ENCODE data around the gene ARHGAP35. TPM values are rescaled to one million over a fixed set of nuclear protein-coding genes. Genes with fewer than 3 reads are reported as not detected.

The ARHGAP35 gene
- total and polyA plus RNA-seq, 10 of the 15 experiments (the other 5 are each of a cell fraction or from before 2014, with no cell fraction given), result 0.85 to 29.9 (median 11.5) TPM

DNA sequence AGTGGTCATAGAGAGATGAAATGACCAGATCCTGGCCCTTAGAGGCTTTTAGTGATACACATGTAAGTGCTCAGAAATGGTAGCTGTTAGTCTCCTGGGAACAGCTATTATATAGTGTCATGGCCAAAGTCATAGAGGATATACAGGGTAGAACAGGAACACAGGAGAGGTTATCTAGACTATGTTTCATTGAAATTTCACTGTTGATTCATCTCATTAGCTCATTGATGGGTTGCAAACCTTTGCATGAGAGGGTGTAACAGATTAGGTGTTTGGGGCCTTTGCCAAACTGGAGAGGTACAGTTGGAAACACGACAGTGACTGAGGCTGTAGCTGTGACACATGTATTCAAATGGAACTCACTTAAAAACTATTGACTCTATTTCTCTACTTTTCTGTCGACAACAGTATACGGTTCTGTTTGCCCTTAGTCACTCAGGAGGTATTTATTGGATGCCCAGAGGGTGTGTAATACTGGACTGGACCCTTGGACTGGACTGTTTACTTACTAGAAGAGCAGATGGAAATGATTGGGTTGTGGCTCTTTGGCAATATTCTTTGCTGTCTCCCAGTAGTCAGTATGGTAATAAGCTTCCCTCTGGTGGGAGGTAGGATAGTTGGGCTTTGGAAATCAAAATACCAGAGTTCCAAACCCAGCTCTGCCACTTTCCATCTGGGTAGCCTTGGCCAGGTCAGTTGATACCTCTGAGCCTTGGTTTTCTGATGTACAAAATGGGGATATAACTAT lies 29.8 kb downstream of the ARHGAP35 start:
- 67% methylated on average over 3 of the region's 3 CpGs for WGBS (ENCODE audit: insufficient coverage, insufficient replicate concordance, low lambda C conversion rate, missing lambda C conversion rate)
- DNase-seq (ENCODE audit: low read depth, low spot score), result no peak
- Histone ChIP-seq H3K79me2 (ENCODE audit: control insufficient read depth, insufficient read depth, low read length) (peaks cover 39% of the 10 kb centered on the region), H4K20me1 (ENCODE audit: control insufficient read depth, insufficient read depth) (no peaks in the 10 kb centered on the region; the same call in 1 of the 2 replicates), H3K27me3 (replicated peaks in 1 of 2; ENCODE audit: control insufficient read depth in 2 of 2, insufficient read depth in 2 of 2, low read length in 1 of 2) (no peaks in the 10 kb centered on the region), H2AFZ (ENCODE audit: control insufficient read depth, low read depth, low read length) (no peak overlapping the region), H3K27ac (ENCODE audit: control insufficient read depth, insufficient read depth) (no peak overlapping the region), H3K4me3 (no peak overlapping the region), H3K36me3 (ENCODE audit: control insufficient read depth in 2 of 2, insufficient read depth in 2 of 2, low read length in 1 of 2) (no peaks in the 10 kb centered on the region), H3K4me1 (ENCODE audit: control insufficient read depth, insufficient read depth, low read length) (peaks cover 26% of the 10 kb centered on the region), H3K4me2 (ENCODE audit: control insufficient read depth, insufficient read depth) (no peak overlapping the region), H3K9ac (ENCODE audit: control insufficient read depth, insufficient read depth, low read length) (no peak overlapping the region), H3K9me3 (replicated peaks; ENCODE audit: control insufficient read depth, insufficient read depth, low read length) (no peaks in the 10 kb centered on the region)
- in situ Hi-C loops (cut with MboI), result no loop called here
- intact Hi-C loops (cut with micrococcal nuclease; ENCODE audit: unreplicated experiment), result no loop called here
- TF ChIP-seq NFYB (IDR thresholded peaks at IDR 0.05; ENCODE audit: insufficient read depth, low read depth, low read length), result no peak
- TF ChIP-seq E4F1 (IDR thresholded peaks at IDR 0.05; ENCODE audit: borderline replicate concordance, partially characterized antibody), result no peak
- TF ChIP-seq MTA2 (IDR thresholded peaks at IDR 0.05; ENCODE audit: low read depth), result no peak
- no peak for TF ChIP-seq POLR2AphosphoS5 (IDR thresholded peaks at IDR 0.05; ENCODE audit: low read length)
- TF ChIP-seq MXI1 (IDR thresholded peaks at IDR 0.05; ENCODE audit: low read depth, low read length), result no peak
- no peak for TF ChIP-seq IRF5 (IDR thresholded peaks at IDR 0.05; ENCODE audit: borderline replicate concordance)
- TF ChIP-seq, protein P1, sequence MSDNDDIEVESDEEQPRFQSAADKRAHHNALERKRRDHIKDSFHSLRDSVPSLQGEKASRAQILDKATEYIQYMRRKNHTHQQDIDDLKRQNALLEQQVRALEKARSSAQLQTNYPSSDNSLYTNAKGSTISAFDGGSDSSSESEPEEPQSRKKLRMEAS (IDR thresholded peaks at IDR 0.05; ENCODE audit: low read depth, low read length), result no peak
- TF ChIP-seq DPF2 (IDR thresholded peaks at IDR 0.05), result no peak
- TF ChIP-seq SREBF2 (IDR thresholded peaks at IDR 0.05; ENCODE audit: low read length), result no peak
- no peak for TF ChIP-seq CREB1 (IDR thresholded peaks at IDR 0.05; ENCODE audit: low read depth)
- no peak for TF ChIP-seq MYC (IDR thresholded peaks at IDR 0.05; ENCODE audit: insufficient read depth, insufficient read length, insufficient replicate concordance, low read length, severe bottlenecking)
- no peak for TF ChIP-seq YY1 (IDR thresholded peaks at IDR 0.05; ENCODE audit: low read depth, low read length)
- TF ChIP-seq EGR1 (IDR thresholded peaks at IDR 0.05; ENCODE audit: borderline replicate concordance in 1 of 2, low read depth in 2 of 2, low read length in 2 of 2), result no peak
- no peak for TF ChIP-seq SRF (IDR thresholded peaks at IDR 0.05; ENCODE audit: low read depth in 2 of 2, low read length in 2 of 2)
- TF ChIP-seq SMAD1 (IDR thresholded peaks at IDR 0.05; ENCODE audit: low read depth, partially characterized antibody), result no peak
- no peak for TF ChIP-seq HCFC1 (IDR thresholded peaks at IDR 0.05; ENCODE audit: low read length)
- TF ChIP-seq ATF2 (IDR thresholded peaks at IDR 0.05; ENCODE audit: low read length), result no peak
- ChIA-PET CTCF (interaction anchor here (0.7 kb wide), 1 partner anchor 124 kb away, joined by 3 read pairs; no protein-coding TSS in a partner anchor), SMC1A (ENCODE audit: uncharacterized antibody, unreplicated experiment) (interaction anchor here (1.0 to 1.9 kb wide), 4 partner anchors 12 to 50 kb away, joined by 3 to 6 read pairs (median 4); no protein-coding TSS in a partner anchor), RAD21 (ENCODE audit: unreplicated experiment) (no interaction called here), POLR2A (interaction anchor here (0.5 to 0.6 kb wide), 2 partner anchors 54 to 328 kb away, joined by 3 read pairs; no protein-coding TSS in a partner anchor)
- no peak for ATAC-seq
- FAIRE-seq, result no peak
- no TSS peak for BruUV-seq (replicated peaks)

Measured in GM12878 (cell line).